ENCODE measurements around the gene STMP1.

STMP1 gene

DNA sequence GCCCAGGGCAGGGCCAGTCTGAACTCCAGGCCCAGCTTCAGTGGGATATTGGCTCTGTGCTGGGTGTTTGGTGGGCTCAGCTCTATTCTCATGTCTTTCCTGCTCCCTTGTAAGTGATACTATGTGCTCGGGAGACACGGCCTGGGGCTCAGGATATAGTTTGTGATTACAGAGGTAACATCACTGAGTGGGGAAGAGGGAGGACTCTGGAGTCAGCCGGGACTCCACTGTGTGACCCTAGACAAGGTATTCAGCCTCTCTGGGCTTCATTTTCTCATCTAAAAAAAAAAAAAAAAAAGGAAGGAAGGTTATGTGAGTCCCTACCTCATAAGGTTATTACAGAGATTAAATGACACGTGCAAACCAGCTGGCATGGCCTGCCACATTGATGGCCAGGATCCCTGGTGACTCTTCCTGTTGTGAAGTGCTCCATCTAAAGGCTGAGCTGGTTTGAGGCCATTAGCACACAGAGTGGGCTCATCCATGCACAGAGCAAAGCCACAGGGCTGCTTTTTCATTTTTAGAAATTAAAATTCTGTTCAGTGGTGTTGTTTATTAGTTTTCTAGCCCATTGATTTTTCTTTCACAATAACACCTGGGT lies 50.0 kb downstream of the STMP1 start:
- TF ChIP-seq, protein P1, sequence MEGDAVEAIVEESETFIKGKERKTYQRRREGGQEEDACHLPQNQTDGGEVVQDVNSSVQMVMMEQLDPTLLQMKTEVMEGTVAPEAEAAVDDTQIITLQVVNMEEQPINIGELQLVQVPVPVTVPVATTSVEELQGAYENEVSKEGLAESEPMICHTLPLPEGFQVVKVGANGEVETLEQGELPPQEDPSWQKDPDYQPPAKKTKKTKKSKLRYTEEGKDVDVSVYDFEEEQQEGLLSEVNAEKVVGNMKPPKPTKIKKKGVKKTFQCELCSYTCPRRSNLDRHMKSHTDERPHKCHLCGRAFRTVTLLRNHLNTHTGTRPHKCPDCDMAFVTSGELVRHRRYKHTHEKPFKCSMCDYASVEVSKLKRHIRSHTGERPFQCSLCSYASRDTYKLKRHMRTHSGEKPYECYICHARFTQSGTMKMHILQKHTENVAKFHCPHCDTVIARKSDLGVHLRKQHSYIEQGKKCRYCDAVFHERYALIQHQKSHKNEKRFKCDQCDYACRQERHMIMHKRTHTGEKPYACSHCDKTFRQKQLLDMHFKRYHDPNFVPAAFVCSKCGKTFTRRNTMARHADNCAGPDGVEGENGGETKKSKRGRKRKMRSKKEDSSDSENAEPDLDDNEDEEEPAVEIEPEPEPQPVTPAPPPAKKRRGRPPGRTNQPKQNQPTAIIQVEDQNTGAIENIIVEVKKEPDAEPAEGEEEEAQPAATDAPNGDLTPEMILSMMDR (IDR thresholded peaks at IDR 0.05; ENCODE audit: insufficient read depth, low read length, poor library complexity, severe bottlenecking) = no peak
- no peak for TF ChIP-seq EZH2phosphoT487 (conservative IDR thresholded peaks at IDR 0.05; ENCODE audit: low read length)
- no peak overlapping the region for H2AFZ ChIP-seq (ENCODE audit: low read depth, low read length, severe bottlenecking)
- H3K36me3 ChIP-seq (ENCODE audit: low read length) = no peaks in the 10 kb centered on the region
- no peaks in the 10 kb centered on the region for H3K79me2 ChIP-seq (ENCODE audit: insufficient read depth, low read length)
- H3K9me2 ChIP-seq (replicated peaks; ENCODE audit: insufficient read depth, low read length) = no peaks in the 10 kb centered on the region
- H3K27me3 ChIP-seq (ENCODE audit: low read length) = no peaks in the 10 kb centered on the region
- no peaks in the 10 kb centered on the region for H3K9me3 ChIP-seq (ENCODE audit: insufficient read depth, low read length)
- no peak overlapping the region for H3K4me3 ChIP-seq (ENCODE audit: insufficient read depth, low read length, poor library complexity, severe bottlenecking)
- H3K27ac ChIP-seq (ENCODE audit: low read depth, low read length) = no peak overlapping the region
- H3K4me2 ChIP-seq (ENCODE audit: low read depth, low read length, poor library complexity, severe bottlenecking) = no peak overlapping the region
- no peaks in the 10 kb centered on the region for H3F3A ChIP-seq (ENCODE audit: insufficient read depth)
- H4K20me1 ChIP-seq (ENCODE audit: low read depth, low read length) = no peaks in the 10 kb centered on the region
- H3K9ac ChIP-seq (ENCODE audit: low read length) = no peak overlapping the region

DNA sequence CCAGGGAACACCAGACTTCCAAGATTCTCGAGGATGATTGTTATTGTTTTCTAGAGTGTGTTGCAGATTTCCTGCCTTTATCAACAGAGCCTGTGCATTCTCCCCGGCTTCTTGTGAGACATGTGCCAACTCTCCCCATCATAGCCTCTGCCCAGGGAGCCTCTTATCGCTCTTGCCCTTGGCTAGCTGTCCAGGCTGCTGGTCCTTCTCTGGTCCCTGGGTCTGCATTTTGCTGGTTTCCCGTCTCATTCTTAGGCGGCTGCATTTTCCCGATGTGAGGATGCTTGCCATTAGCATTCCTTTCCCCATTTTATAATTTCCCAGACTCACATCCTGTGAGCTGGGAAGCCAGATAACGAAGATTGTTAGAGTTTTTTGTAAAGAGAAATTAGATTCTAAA lies 50.5 kb downstream of the STMP1 start:
- no peak overlapping the region for H3K4me2 ChIP-seq (ENCODE audit: low read depth, low read length, poor library complexity, severe bottlenecking)
- H2AFZ ChIP-seq (ENCODE audit: low read depth, low read length, severe bottlenecking) = no peak overlapping the region
- H3K79me2 ChIP-seq (ENCODE audit: insufficient read depth, low read length) = no peaks in the 10 kb centered on the region
- no peak overlapping the region for H3K4me3 ChIP-seq (ENCODE audit: insufficient read depth, low read length, poor library complexity, severe bottlenecking)
- no peaks in the 10 kb centered on the region for H4K20me1 ChIP-seq (ENCODE audit: low read depth, low read length)
- H3K36me3 ChIP-seq (ENCODE audit: low read length) = no peaks in the 10 kb centered on the region
- no peaks in the 10 kb centered on the region for H3F3A ChIP-seq (ENCODE audit: insufficient read depth)
- no peaks in the 10 kb centered on the region for H3K9me3 ChIP-seq (ENCODE audit: insufficient read depth, low read length)
- no peaks in the 10 kb centered on the region for H3K27me3 ChIP-seq (ENCODE audit: low read length)
- no peaks in the 10 kb centered on the region for H3K9me2 ChIP-seq (replicated peaks; ENCODE audit: insufficient read depth, low read length)
- H3K27ac ChIP-seq (ENCODE audit: low read depth, low read length) = no peak overlapping the region
- TF ChIP-seq, protein P1 (IDR thresholded peaks at IDR 0.05; ENCODE audit: insufficient read depth, low read length, poor library complexity, severe bottlenecking) = no peak
- no peak for TF ChIP-seq EZH2phosphoT487 (conservative IDR thresholded peaks at IDR 0.05; ENCODE audit: low read length)
- no peak overlapping the region for H3K9ac ChIP-seq (ENCODE audit: low read length)

DNA sequence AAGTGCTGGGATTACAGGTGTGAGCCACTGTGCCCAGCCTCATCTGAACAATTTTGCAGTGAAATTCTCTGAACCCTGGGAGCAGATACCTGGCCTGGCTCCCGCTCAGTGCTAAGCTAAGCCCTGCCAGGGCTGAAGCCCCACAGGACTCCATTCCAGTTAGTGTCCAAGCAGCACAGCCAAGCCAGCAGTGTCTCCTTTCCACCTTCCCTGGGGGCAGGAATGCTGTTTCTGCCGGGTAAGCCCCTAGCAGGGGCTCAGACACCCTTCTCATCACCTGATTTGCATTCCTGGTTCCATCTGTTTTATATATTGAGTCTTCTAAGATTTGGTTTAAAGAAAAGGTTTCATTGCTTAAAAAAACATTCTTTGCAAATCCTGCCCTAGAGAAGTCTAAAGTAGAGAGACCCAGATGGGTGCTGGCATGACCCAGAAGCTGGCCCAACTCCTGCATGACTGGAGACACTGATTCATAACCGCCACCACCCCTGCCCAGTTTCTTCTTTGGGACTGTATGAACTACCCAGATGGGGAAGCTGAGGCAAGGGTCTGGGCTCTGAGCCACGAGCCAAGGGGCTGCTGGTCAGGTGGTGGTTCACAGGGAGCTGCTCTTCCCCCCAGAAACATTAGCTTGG lies 51.6 kb downstream of the STMP1 start:
- H3K4me2 ChIP-seq (ENCODE audit: low read depth, low read length, poor library complexity, severe bottlenecking) = no peak overlapping the region
- H4K20me1 ChIP-seq (ENCODE audit: low read depth, low read length) = no peaks in the 10 kb centered on the region
- H3K9me2 ChIP-seq (replicated peaks; ENCODE audit: insufficient read depth, low read length) = no peaks in the 10 kb centered on the region
- H2AFZ ChIP-seq (ENCODE audit: low read depth, low read length, severe bottlenecking) = no peak overlapping the region
- no peak overlapping the region for H3K27ac ChIP-seq (ENCODE audit: low read depth, low read length)
- no peaks in the 10 kb centered on the region for H3F3A ChIP-seq (ENCODE audit: insufficient read depth)
- H3K9me3 ChIP-seq (ENCODE audit: insufficient read depth, low read length) = no peaks in the 10 kb centered on the region
- no peak overlapping the region for H3K4me3 ChIP-seq (ENCODE audit: insufficient read depth, low read length, poor library complexity, severe bottlenecking)
- TF ChIP-seq, protein P1 (IDR thresholded peaks at IDR 0.05; ENCODE audit: insufficient read depth, low read length, poor library complexity, severe bottlenecking) = no peak
- no peak for TF ChIP-seq EZH2phosphoT487 (conservative IDR thresholded peaks at IDR 0.05; ENCODE audit: low read length)
- no peaks in the 10 kb centered on the region for H3K79me2 ChIP-seq (ENCODE audit: insufficient read depth, low read length)
- H3K9ac ChIP-seq (ENCODE audit: low read length) = no peak overlapping the region
- no peaks in the 10 kb centered on the region for H3K27me3 ChIP-seq (ENCODE audit: low read length)
- no peaks in the 10 kb centered on the region for H3K36me3 ChIP-seq (ENCODE audit: low read length)

All from SU-DHL-6 (cell line).